ENCODE data around the gene INSL3. TPM values are rescaled to one million over a fixed set of nuclear protein-coding genes. Genes with fewer than 3 reads are reported as not detected.

Gene INSL3, protein sequence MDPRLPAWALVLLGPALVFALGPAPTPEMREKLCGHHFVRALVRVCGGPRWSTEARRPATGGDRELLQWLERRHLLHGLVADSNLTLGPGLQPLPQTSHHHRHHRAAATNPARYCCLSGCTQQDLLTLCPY
- not detected in 2 replicates for total RNA-seq (2014; rRNA removed; shearing (Covaris generic))

DNA sequence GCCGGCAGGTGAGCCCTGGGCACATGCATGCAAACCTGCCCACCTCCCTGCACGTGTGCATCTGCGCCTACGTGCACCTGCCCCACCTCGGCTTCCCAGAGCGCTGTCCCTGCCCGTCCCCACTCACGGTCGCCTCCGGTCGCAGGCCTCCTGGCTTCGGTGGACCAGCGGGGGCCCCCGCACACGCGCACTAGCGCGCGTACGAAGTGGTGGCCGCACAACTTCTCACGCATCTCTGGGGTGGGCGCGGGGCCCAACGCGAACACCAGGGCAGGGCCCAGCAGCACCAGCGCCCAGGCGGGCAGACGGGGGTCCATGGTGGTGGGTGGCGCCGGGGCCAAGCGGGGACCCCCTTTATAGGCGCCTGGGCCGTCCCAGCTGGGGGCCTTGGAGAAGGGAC is at the start of gene INSL3:
Gene INSL3, minus strand, starts transcription at position 330 of the 400 bp plus-strand sequence. Its CDS starts 13 bp downstream, at position 317.
- DNase-seq (ENCODE audit: low read depth): no peak

DNA sequence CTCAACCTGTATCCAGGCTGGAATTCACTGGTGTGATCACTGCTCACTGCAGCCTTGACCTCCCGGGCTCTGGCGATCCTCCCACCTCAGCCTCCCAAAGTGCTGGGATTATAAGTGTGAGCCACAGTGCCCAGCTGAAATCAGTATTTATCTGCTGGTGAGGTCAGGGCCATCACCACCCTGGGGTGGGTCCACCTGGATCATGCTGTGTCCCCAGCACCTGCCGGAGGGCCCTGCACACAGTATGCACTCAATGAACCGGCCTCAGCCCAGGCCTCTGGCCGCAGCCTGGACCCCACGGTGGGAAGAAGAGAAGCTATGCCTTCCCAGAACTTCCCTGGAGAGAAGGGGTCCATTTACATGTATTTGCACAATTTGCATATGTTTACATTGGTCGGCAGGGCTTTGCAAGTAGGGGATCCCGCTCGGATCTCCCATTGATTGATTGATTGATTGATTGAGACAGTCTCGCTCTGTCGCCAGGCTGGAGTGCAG is 47.8 kb upstream of the INSL3 start:
- no peak for DNase-seq (ENCODE audit: low read depth)

DNA sequence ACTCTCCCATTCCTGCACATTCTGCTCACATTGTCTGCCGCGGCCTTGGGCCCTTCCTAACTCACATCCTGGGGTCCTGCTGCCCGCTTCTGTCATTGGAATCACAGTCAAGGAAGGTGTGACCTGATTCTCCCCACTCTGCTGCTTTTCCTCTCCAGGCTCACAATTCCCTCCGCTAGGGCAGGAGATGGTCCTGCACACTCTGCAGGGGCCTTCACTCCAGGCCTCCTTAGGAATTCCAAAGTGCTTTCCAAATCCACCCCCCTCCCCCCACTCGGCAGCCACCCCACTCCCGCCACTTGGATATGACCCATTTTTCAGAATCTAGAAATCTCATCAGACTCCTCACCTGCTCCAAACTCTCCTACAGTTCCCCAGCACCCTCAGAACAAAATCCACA is 47.4 kb upstream of the INSL3 start:
- DNase-seq (ENCODE audit: low read depth): no peak

DNA sequence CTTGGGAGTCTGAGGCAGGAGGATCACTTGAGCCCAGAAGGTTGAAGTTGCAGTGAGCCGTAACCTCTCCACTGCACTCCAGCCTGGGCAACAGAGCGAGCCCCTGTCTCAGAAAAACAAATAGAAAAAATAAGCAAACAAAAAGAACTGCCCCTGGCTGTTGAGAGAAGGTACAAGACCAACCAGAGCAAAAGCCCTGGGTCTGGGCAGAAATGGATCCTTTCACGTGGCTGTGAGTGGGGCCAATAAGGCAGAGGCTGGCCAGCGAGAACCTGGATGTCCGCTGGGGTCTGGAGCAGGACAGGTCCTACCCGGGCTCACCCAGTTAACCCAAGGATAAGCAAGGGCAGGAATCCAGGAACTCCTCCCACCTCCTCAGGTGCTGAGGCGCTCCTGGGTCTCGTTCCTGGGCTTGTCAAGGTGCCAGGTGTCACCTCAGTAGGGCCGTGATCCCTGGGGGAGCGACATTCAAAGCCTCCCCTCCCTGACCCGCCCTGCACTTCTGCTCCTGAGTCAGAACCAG is 45.7 kb upstream of the INSL3 start:
- no peak for DNase-seq (ENCODE audit: low read depth)

DNA sequence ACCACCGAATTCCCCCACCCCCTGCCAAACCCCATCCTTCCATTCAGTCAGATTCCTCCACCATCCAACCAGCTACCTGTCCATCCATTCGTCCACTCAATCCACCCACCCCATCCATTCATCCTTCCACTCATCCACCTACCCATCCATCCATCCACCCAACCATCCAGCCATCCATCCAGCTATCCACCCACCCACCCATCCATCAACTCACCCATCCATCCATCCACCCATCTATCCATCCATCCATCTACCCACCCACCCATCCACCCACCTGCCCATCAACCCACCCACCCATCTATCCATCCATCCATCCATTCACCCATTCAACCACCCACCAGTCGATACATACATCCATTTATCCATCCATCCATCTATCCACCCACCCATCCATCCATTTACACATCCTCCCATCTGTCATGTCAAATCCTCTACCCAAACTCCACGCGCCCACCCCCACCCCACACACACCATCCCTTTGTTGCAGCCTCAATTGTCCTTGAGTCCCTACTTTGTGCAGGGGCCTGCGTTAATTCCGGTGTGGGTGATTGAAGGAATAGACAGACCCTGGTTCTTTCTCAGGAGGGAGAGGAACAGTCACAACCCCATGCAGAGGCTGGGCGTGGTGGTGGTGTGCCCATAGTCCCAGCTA is 45.1 kb upstream of the INSL3 start:
- DNase-seq (ENCODE audit: low read depth): no peak

DNA sequence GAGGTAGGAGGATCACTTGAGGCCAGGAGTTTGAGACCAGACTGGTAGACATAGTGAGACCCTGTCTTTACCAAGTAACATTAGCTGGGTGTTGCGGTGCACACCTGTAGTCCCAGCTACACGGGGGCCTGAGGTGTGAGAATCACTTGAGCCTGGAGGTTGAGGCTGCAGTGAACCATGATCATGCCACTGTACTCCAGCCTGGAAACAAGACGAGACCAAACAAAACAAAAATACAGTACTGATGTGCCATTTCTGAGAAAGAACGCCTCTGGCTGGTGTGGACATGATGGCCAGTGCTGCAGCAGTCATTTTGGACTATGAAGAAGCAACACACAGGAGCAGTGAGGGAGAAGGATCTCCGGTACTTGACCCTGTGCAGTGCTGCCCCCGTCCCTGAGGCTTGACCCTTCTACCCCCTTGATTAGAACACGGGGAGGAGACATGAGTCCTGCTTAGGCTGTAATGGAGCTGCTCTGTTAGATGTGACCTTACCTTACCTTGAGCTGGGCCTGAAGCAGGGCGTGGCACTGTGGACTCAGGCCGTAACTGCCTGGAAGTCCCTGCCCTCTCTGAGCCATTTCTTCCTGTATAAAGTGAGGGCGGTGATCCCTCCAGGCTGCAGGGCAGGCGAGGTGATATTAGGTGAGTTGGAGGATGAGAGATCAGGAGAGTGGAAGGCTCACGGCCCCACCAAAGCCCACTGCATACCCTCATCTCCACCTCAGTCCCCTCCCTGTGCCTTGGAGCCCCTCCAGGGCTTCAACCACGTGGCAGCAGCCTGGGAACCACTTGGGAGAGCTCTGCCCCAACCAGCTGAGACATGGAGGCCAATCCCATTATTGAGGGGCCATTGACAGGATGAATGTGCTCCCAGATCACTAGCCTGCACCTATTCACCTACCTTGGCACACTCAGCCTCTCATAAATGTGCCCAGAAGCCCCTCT is 44.3 kb upstream of the INSL3 start:
- DNase-seq (ENCODE audit: low read depth): no peak

DNA sequence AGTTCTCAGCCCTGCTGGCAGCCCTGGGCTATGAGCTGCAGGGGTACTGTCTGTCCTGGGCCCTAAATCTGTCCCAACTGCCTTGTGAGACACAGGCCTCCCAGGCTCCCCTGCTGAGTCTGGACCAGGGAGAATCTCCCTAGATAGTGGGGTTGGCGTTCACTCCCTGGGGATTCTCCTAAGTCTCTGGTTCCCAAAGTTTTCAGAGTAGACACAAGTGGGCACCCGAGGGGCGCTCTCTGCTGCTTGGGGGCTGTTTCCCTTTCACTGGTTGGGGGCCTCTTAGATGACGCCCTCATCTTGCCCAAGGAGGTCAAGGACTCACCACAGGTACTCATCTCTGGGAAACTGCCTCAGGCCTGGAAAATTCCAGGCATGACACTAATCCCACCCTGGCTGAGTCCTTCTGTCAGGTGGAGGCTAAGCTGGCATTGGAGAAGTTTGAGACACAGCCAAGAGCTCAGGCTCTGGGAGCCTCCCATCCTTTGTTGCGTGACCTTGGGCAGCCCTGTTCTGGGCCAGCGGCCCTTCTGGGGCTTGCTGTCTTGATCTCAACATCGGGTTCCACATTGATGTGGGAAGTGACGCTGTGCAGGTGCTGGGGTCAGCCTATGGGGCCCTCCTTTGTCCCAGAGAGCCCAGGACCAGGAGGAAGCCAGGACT is 42.3 kb upstream of the INSL3 start:
- no peak for DNase-seq (ENCODE audit: low read depth)

DNA sequence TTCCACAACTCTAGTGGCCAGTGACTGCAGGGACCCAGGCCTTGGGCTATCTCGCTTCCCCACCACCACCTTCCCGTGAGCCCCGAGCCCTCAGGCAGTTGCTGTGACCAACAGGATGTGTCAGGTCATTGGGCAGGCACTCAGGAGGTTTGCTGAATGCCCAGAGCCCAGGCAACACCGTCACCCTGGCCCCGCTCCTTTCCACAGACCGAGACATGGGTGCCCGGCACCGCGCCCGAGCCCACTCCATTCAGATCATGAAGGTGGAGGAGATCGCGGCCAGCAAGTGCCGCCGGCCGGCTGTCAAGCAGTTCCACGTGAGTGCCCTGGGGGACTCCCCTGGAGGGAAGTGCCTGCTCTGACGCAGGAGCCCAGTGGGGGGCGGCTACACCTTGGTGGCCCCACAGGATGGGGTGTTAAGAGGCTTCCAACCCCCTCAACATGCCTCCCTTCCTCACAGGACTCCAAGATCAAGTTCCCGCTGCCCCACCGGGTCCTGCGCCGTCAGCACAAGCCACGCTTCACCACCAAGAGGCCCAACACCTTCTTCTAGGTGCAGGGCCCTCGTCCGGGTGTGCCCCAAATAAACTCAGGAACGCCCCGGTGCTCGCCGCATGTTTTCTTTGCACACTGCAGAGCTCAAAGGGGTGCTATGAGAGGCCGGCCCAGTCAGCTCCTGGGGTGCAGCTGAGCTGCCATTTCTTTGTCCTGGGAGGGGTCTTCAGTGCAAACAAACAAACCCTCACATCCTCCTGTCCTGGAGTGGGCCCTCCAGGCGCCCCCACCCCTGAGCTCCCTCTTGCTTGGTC is 41.6 kb upstream of the INSL3 start:
- no peak for DNase-seq (ENCODE audit: low read depth)

DNA sequence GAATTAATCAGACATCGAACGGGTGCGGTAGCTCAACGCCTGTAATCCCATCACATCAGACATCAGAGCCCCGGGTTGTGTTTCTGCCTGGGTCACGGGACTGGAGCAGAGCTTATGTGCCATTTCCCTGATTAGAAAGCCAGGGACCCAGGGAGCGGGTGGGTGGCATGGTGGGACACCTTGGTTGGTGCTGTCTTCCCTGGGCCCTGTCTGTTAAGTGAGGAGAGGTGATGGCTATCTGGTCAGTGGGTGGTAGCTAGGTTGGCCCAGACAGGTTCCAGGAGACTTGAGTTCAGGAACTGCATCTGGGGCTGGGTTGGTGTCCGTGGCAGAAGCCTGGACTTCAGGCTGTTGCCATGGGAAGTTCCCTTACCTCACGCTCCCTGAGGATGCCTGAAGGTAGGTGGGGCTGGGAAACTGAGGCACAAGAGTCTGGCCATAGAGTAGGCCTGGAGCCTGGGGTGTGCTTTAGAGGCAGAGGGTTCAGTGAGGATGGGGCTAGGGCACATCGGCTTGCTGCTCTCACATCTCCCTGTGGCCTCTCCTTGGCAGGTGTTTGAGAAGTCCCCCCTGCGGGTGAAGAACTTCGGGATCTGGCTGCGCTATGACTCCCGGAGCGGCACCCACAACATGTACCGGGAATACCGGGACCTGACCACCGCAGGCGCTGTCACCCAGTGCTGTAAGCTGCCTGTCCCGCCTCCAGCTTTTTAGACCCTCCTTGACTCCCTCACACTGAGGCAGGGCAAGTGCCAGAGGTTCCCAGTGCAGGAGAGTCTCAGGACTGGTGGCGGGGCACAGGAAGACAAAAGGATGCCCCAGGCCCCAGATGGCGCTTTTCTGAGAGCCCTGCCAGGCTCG is 40.5 kb upstream of the INSL3 start:
- no peak for DNase-seq (ENCODE audit: low read depth)

DNA sequence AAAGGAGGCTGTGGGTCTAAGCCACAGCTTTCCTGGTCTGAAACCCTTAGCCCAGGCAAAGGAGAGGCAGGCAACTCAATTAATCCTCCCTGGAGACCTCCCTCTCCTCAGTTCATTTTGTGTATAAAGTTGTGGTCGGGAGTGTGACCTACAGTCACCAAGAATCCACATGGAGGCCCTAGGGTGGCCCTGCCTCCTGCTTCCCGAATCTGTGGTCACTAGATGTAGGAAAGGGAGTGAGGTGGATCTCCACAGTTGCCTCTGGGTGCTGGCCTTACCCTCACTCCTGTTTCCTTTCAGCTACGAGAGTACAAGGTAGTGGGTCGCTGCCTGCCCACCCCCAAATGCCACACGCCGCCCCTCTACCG is 39.7 kb upstream of the INSL3 start:
- no peak for DNase-seq (ENCODE audit: low read depth)

DNA sequence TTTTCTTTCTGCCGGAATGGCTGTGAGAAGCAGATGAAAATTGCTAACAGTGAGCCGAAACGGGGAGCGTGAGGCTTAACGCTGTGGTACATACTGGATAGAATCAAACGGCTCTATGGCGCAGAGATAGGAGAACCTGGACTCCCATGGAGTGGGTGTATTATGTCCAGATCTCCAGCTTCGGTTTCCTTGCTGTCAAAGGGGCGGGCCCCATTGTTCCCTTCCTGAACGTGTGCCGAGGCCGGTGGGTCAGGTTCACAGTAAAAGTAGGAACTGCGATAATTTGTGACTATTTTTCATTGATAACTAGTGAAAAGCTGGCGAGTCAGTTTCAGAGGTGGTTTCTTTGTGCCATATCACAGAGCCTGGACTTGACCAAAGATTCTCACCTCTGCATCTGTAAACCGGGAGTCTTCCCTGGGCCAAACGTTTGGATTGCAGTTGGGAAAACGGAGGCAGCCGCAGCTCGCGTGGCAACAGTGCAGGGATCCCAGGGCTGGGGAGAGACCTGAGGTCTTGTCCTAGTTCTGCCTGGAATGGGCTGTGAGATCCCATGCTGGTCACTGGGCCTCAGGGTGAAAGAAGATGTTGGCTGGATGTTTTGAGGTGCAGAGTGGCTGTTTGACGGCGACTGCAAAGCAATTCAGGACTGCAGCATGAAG is 39.1 kb upstream of the INSL3 start:
- no peak for DNase-seq (ENCODE audit: low read depth)

DNA sequence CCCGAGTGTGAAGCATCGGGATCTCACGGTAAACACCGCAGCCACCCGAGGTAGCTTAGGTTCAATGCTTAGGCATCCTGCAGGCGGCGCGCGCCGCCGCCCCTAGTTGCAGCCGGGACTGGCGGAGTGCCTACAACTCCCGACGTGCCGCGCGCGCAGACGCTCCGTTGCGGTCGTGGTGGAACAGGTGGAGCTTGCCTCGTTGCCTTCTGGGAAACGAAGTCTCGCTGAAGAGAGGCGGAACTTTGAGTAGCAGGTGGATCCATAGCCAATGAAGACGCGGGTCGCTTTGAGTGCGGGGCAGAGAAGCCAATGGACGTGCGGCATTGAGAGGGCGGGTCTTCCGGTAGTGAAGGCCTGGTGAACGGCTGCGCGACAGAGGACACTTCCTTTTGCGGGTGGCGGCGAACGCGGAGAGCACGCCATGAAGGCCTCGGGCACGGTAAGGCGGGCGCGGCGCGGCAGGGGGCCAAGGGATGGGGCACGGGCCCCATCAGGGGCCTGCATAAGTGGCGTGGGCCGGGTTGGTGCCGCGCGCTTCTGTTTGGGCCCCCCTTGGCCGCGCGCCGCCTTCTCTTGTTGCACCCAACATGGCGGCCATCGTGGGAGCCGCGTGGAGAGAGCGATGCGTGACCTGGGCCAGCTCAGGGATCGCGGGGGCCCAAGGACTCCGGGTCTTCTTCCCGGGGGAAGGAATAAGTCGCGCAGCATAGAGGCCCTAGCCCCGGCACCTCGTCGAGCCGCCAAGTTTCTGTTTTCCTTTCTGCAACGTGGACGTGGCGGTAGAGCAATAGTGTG is 38.4 kb upstream of the INSL3 start, which contains the start of gene RPL18A:
Gene RPL18A, plus strand, starts transcription at position 378 of the 798 bp plus-strand sequence. Its CDS starts 47 bp downstream, at position 425.
- DNase-seq (ENCODE audit: low read depth): peak; percentile 100

DNA sequence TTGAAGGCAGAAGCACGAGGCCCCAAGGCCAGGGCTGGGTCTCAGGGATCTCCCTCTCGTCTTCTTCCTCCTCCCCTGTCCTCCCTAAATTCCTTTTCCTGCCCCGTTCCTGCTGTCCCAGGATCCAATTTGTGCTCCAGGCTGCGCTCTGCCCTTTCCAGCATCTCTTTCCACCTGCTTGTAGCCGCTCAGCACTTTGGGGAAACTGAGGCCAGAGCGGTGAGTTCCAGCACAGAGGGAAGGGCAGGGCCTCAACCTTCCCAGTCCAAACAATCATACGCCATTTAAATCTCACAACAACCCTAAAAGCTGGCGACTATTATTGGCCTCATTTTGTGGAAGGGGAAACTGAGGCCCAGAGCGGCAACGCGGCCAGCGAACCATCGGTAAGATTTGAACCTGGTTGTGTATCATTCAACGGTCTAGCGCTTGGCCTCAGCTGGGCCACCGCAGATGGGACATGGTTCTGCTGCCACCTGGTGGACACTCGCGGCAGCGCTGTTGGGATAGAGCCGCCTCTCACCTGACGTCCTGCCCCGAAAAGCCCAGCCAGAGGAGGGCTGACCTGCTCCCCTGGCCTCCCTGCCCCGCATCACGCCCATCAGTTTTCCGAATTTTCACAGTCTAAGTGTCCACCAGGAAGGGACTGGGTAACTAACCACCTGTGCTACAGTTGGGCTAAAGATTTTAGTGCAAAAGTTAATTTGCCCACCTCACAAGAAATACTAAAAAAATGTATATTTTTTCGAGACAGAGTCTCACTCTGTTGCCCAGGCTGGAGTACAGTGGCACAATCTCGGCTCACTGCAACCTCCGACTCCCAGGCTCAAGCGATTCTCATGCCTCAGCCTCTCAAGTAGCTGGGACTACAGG is 34.2 kb upstream of the INSL3 start:
- peak; percentile 65 for DNase-seq (ENCODE audit: low read depth)

DNA sequence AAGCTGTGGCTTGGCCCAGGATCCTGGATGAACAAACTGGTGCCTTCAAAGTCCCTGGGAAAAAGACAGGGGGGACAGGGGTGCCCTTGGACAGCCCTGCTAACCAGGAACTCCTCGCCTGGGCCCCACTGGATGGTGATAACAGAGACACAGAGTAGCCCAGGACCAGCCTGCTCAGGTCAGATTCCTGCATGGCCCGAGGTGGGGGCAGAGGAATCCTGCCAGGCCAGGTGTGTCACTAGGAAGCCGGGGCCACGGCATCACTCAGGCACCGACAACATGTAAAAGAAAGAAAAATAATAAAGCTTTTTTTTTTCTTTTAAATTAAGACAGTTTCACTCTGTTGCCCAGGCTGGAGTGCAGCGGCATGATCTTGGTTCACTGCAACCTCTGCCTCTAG is 32.7 kb upstream of the INSL3 start:
- DNase-seq (ENCODE audit: low read depth): no peak

DNA sequence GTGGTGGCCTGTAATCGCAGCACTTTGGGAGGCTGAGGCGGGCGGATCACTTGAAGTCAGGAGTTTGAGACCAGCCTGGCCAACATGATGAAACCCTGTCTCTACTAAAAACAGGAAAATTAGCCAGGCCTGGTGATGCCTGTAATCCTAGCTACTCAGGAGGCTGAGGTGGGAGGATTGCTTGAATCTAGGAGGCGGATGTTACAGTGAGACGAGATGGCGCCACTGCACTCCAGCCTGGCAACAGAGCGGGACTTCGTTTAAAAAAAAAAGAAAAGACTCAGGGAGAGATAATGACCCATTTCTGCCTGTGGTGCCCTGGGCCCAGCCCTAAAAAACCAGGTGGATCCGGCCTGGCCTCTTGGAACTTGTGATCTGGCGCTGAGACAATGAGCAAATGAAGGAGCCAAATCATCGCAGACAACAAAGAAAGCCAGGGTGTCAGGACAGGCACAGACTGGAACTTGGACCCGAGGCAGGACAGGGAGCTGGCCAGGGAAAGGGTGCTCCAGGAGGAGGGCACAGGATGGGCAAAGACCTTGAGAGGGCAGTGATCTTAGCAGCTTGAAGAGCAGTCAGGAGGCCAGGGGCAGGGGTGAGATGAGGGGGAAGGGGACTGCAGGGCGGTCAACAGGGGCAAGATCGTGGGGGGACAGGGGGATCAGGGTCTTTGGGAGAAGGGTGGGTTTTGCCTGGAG is 27.4 kb upstream of the INSL3 start:
- DNase-seq (ENCODE audit: low read depth): no peak

DNA sequence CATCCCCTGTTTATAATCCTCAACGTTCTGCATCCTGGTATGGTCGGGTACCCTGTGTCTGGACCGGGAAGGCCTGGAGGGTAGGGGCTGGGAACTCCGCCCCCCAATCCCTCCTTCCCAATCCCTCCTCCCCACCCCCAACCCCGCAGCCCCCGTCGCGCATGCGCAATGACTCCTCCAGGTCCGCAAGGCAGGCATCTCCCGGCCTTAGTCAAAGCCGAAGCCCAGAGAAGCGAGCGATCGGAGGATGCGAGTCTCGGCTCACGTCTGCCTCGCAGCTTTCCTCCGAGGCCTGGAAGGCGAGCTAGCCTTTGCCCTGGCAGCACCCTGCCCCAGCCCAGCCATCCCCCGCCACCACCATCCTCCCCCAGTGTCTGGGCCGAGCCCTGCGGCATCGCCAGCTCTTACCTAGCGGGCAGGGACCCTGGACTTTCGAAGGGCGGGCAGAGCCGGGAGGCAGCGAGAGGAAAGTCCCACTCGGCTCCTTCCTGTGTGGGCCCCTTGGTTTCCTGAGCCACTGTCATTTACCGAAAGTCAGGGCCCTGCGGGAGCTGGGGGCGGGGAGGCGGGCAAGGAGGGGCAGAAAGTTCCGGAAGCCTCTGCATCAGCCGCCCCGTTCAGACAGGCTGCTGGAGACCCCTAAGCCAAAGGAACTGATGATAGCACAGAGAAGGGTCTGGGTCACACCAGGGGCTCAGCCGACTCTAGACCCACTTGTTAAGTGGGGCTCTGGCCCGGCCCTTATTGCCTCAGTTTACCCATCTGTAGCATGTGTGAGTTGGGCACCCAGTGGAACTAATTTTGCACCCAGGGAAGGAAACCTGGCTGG is 26.4 kb upstream of the INSL3 start, which contains the start of gene JAK3:
Gene JAK3, minus strand, starts transcription at position 445 of the 829 bp plus-strand sequence. CDS start 3,565 bp downstream, outside the sequence.
- DNase-seq (ENCODE audit: low read depth): peak; percentile 44

Measured in RPMI7951 (cell line).